HepG2 (cell line): ENCODE results near the gene UCMA. TPM values are rescaled to one million over a fixed set of nuclear protein-coding genes. Genes with fewer than 3 reads are reported as not detected.

Experiments
- KDM5B ChIP-seq: sonication (generic); formaldehyde crosslinking; IDR thresholded peaks from 2 replicates; pipeline ENCODE4 v1.4.0; 2020; ENCODE audit warnings: missing genetic modification reagents, mild to moderate bottlenecking, borderline replicate concordance
- NCOA2 ChIP-seq: sonication (generic); formaldehyde crosslinking; IDR thresholded peaks from 2 replicates; pipeline ENCODE4 v1.8.0; 2022; ENCODE audit warnings: inconsistent platforms
- NR2F2 ChIP-seq: IDR thresholded peaks from 2 replicates; pipeline ENCODE4 v1.6.1; 2012; ENCODE audit warnings: low read depth, inconsistent platforms, borderline replicate concordance
- SIX4 ChIP-seq: sonication (generic); formaldehyde crosslinking; IDR thresholded peaks from 2 replicates; pipeline ENCODE4 v1.4.0; 2020; ENCODE audit warnings: missing genetic modification reagents
- SMAD3 ChIP-seq: sonication (generic); formaldehyde crosslinking; IDR thresholded peaks from 2 replicates; pipeline ENCODE4 v1.4.0; 2020; ENCODE audit warnings: missing genetic modification reagents
- SUZ12 ChIP-seq: fragments of 150-350 bp; IDR thresholded peaks from 2 replicates; pipeline ENCODE4 v1.6.1; 2014; ENCODE audit warnings: low read depth, low read length
- TEAD3 ChIP-seq: optimal IDR thresholded peaks from 2 replicates; pipeline ENCODE3; 2016; ENCODE audit warnings: borderline replicate concordance
- ZFP82 ChIP-seq: sonication (generic); formaldehyde crosslinking; IDR thresholded peaks from 2 replicates; pipeline ENCODE4 v1.5.1; 2020; ENCODE audit warnings: mild to moderate bottlenecking, missing genetic modification reagents, borderline replicate concordance
- ZNF83 ChIP-seq: sonication (generic); formaldehyde crosslinking; IDR thresholded peaks from 2 replicates; pipeline ENCODE4 v1.4.0; 2020; ENCODE audit warnings: missing genetic modification reagents, mild to moderate bottlenecking, borderline replicate concordance
- polyA plus RNA-seq, 8 experiments: library from polyadenylated mRNA; depleted of rRNA in 3 of 8; stranded (reverse) in 7 of 8; unstranded in 1 of 8; fragments of >200 nt; fragmentation: Illumina TruSeq in 4 of 8; extraction: Trizol in 4 of 8; gene quantifications; 2 replicates each; pipeline versions ENCODE4 v1.2.1 to v1.2.3, GENCODE V29; 2011 to 2016; ENCODE audit warnings: low read depth in 4 of 8, missing spikeins in 1 of 8, mixed read lengths in 1 of 8; ENCODE audit not compliant: insufficient read depth in 1 of 8
- small RNA-seq, 3 experiments: library from RNA; depleted of rRNA; stranded (forward); fragments of <200 nt; gene quantifications; one replicate each; pipeline ENCODE3, GENCODE V24; 2012; ENCODE audit warnings: low read depth in 2 of 3, low replicate concordance in 1 of 3; ENCODE audit not compliant: insufficient read length in 3 of 3, insufficient read depth in 2 of 3
- total RNA-seq, 5 experiments: library from RNA; depleted of rRNA; stranded (reverse); fragments of >200 nt; fragmentation: Illumina TruSeq; extraction: Trizol; gene quantifications; 2 replicates each; pipeline ENCODE4 v1.2.3, GENCODE V29; 2016; ENCODE audit warnings: low read depth in 1 of 5
- TF ChIP-seq, protein P1 (sequence below): sonication (generic); formaldehyde crosslinking; IDR thresholded peaks from 2 replicates; pipeline ENCODE4 v1.4.0; 2020; ENCODE audit warnings: mild to moderate bottlenecking, missing genetic modification reagents
- TF ChIP-seq, protein P2 (sequence below): sonication (generic); formaldehyde crosslinking; IDR thresholded peaks from 2 replicates; pipeline ENCODE4 v1.5.0; 2020; ENCODE audit warnings: missing genetic modification reagents

UCMA gene
- total and polyA plus RNA-seq, 2 of the 13 experiments (the other 11 are each of a cell fraction or from before 2014, with no cell fraction given) = not detected

DNA sequence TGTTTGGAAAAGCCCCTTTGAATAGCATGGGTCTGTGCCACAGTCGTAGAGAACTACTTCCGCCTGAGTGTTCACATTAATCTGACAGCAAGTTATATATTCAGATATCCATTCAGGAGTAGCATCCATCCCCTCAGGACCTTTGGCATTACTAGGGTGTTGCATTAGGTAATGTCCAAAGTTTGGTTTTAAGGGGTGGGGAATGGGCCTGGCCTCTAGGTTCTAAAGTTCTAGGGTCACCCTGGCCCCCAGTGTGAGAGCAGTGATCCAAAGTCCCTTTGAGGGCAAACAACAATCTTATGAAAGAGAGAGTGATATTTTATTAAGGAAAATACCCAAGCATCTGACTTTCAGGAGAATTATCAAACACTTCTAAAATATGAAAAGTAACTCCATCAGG, 60.6 kb downstream of the UCMA start (continued):
- TF ChIP-seq, protein P1, sequence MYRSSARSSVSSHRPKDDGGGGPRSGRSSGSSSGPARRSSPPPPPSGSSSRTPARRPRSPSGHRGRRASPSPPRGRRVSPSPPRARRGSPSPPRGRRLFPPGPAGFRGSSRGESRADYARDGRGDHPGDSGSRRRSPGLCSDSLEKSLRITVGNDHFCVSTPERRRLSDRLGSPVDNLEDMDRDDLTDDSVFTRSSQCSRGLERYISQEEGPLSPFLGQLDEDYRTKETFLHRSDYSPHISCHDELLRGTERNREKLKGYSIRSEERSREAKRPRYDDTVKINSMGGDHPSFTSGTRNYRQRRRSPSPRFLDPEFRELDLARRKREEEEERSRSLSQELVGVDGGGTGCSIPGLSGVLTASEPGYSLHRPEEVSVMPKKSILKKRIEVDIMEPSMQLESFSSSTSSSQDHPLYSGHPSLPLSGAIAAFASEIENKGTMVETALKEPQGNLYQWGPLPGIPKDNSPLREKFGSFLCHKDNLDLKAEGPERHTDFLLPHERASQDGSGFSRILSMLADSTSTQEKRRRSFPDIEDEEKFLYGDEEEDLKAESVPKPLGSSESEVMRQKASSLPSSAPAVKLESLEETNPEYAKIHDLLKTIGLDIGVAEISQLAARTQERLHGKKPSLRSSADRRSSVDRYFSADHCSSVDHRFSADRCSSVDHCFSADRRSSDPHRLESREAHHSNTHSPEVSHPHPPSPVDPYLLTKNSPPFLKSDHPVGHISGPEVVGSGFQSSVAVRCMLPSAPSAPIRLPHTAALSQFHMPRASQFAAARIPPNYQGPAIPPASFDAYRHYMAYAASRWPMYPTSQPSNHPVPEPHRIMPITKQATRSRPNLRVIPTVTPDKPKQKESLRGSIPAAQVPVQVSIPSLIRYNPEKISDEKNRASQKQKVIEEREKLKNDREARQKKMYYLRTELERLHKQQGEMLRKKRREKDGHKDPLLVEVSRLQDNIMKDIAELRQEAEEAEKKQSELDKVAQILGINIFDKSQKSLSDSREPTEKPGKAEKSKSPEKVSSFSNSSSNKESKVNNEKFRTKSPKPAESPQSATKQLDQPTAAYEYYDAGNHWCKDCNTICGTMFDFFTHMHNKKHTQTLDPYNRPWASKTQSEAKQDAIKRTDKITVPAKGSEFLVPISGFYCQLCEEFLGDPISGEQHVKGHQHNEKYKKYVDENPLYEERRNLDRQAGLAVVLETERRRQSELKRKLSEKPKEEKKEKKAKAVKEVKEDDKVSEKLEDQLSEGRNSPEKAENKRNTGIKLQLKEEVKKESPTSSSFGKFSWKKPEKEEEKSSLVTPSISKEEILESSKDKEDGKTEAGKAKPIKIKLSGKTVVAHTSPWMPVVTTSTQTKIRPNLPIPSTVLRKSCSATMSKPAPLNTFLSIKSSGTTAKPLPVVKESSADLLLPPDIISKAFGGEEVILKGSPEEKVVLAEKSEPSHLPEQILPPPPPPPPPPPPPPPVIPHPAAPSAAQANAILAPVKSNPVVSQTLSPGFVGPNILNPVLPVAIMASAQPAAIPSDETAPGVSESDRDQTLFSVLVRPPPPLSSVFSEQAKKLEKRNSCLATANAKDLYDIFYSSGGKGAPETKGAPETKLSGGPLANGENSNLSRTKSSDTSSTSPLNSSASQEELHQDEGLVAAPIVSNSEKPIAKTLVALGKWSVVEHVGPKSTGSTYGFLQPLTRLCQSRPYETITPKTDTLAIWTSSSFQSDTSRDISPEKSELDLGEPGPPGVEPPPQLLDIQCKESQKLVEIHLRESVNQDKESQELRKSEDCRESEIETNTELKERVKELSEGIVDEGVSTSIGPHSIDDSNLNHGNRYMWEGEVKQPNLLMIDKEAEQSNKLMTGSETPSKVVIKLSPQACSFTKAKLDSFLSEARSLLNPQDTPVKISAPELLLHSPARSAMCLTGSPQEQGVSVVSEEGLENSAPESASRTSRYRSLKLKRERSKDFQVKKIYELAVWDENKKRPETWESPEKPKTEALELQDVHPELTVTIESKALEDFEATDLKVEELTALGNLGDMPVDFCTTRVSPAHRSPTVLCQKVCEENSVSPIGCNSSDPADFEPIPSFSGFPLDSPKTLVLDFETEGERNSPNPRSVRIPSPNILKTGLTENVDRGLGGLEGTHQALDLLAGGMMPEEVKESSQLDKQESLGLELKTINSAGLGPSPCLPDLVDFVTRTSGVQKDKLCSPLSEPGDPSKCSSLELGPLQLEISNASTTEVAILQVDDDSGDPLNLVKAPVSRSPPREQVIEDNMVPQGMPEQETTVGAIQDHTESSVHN (CRISPR knock-in tag) = no peak
- peak; percentile 31 for TF ChIP-seq TEAD3
- no peak for TF ChIP-seq SIX4
- no peak for TF ChIP-seq KDM5B (CRISPR knock-in tag)
- peak; percentile 31; the same call in 1 of the 2 replicates for TF ChIP-seq NR2F2
- TF ChIP-seq NCOA2 (CRISPR knock-in tag) = peak; percentile 20; the same call in 1 of the 2 replicates
- no peak for TF ChIP-seq ZNF83 (CRISPR knock-in tag)
- TF ChIP-seq, protein P2, sequence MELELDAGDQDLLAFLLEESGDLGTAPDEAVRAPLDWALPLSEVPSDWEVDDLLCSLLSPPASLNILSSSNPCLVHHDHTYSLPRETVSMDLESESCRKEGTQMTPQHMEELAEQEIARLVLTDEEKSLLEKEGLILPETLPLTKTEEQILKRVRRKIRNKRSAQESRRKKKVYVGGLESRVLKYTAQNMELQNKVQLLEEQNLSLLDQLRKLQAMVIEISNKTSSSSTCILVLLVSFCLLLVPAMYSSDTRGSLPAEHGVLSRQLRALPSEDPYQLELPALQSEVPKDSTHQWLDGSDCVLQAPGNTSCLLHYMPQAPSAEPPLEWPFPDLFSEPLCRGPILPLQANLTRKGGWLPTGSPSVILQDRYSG (CRISPR knock-in tag) = no peak
- no peak for TF ChIP-seq SUZ12
- no peak for TF ChIP-seq SMAD3
- no peak for TF ChIP-seq ZFP82 (CRISPR knock-in tag)

Small RNAs within 50 kb of the gene (small RNA-seq; reads per million reads assigned to genes)
- 0 reads per million in 3 experiments for gene RNU6-6P

Other genes starting within 250 kb of the UCMA start
- gene CCDC3, start 232.7 kb downstream of the UCMA start, total RNA-seq (2016; rRNA removed; fragmentation: Illumina TruSeq; extraction: Trizol) = not detected in 2 replicates
- gene CCDC3, start 232.7 kb downstream of the UCMA start, polyA plus RNA-seq (2011; rRNA removed) = 0.03 TPM in 1 of 2 replicates, not detected in the other
- 13.4 and 16.9 TPM in 2 replicates for gene OPTN, start 134.2 kb downstream of the UCMA start, total RNA-seq (2016; rRNA removed; fragmentation: Illumina TruSeq; extraction: Trizol)
- 46.6 and 48.0 TPM in 2 replicates for gene OPTN, start 134.2 kb downstream of the UCMA start, polyA plus RNA-seq (2011; rRNA removed)
- gene MCM10, start 72.8 kb downstream of the UCMA start, total RNA-seq (2016; rRNA removed; fragmentation: Illumina TruSeq; extraction: Trizol) = 31.3 and 41.8 TPM in 2 replicates
- 2.0 and 2.8 TPM in 2 replicates for gene MCM10, start 72.8 kb downstream of the UCMA start, polyA plus RNA-seq (2011; rRNA removed)
- gene PHYH, start 65.7 kb upstream of the UCMA start, total RNA-seq (2016; rRNA removed; fragmentation: Illumina TruSeq; extraction: Trizol) = 34.5 and 47.9 TPM in 2 replicates
- gene PHYH, start 65.7 kb upstream of the UCMA start, polyA plus RNA-seq (2011; rRNA removed) = 27.2 and 37.4 TPM in 2 replicates
- gene SEPHS1, start 113.9 kb upstream of the UCMA start, total RNA-seq (2016; rRNA removed; fragmentation: Illumina TruSeq; extraction: Trizol) = 61.5 and 76.0 TPM in 2 replicates
- gene SEPHS1, start 113.9 kb upstream of the UCMA start, polyA plus RNA-seq (2011; rRNA removed) = 52.3 and 57.8 TPM in 2 replicates